Muscle of leg (tissue), 11 donors: ENCODE data around the gene ADARB2. TPM values are rescaled to one million over a fixed set of nuclear protein-coding genes. Genes with fewer than 3 reads are reported as not detected.

Source experiments
- DNase-seq: peaks from one replicate; pipeline ENCODE4 v3.0.0; 2013
- H3K27ac ChIP-seq: one replicate; pipeline ENCODE4 v1.5.1; 2013; ENCODE audit warnings: mild to moderate bottlenecking, low read length, control low read depth
- H3K27me3 ChIP-seq: one replicate; pipeline ENCODE4 v1.6.1; 2013; ENCODE audit warnings: low read length; ENCODE audit not compliant: control insufficient read depth, insufficient read depth
- H3K36me3 ChIP-seq: one replicate; pipeline ENCODE4 v1.6.1; 2013; ENCODE audit warnings: low read length; ENCODE audit not compliant: control insufficient read depth, insufficient read depth
- H3K4me1 ChIP-seq: one replicate; pipeline ENCODE4 v1.6.1; 2013; ENCODE audit warnings: low read length; ENCODE audit not compliant: control insufficient read depth, insufficient read depth
- H3K4me3 ChIP-seq: one replicate; pipeline ENCODE4 v1.5.1; 2013; ENCODE audit warnings: low read length, control low read depth
- H3K9me3 ChIP-seq: replicated peaks from 2 replicates; pipeline ENCODE4 v1.6.1; 2013; ENCODE audit warnings: low read depth, low read length; ENCODE audit not compliant: control insufficient read depth
- WGBS: methylation state at CpG from one replicate; pipeline ENCODE4 v1.1.5; 2013; ENCODE audit warnings: missing lambda C conversion rate; ENCODE audit not compliant: insufficient coverage; 5-methylcytosine and 5-hydroxymethylcytosine counted together
- polyA plus RNA-seq, 8 donors: library from polyadenylated mRNA; unstranded; fragments of 120-200 nt; gene quantifications; one replicate each; pipeline versions ENCODE4 v1.2.1 to v1.2.3, GENCODE V29; 2013; ENCODE audit warnings: inconsistent platforms in 1 of 8, low replicate concordance in 1 of 8; ENCODE audit not compliant: insufficient read length in 8 of 8, insufficient read depth in 1 of 8
- total RNA-seq: library from RNA; stranded (reverse); fragments of 120-200 nt; gene quantifications from one replicate; pipeline ENCODE4 v1.2.4, GENCODE V29; 2013

The ADARB2 gene
- total and polyA plus RNA-seq, 9 donors = 0.13 to 0.38 (median 0.23) TPM

DNA sequence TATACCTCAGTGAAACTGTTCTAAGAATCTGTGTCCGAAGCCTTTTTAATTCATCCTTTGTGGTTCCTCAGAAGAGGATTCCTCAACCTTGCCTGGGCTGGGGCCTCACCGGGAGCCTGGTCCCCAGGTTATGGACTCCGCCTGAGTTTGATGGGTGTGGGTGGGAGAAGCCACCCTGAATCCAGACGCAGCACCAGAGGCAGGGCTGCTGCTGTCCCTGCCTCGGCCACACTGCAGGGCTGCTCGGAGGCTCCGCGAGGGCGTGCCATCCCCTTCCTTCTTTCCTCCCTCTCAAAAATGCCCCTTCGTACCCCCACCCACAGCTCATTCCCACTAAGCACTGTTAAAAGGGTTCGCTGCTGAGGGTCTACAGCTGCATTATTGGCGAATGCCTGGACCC lies 146.3 kb downstream of the ADARB2 start:
- Histone ChIP-seq H3K27me3 (peaks cover 2% of the 10 kb centered on the region), H3K27ac (no peak overlapping the region), H3K4me3 (no peak overlapping the region), H3K9me3 (no peaks in the 10 kb centered on the region), H3K4me1 (no peaks in the 10 kb centered on the region), H3K36me3 (no peaks in the 10 kb centered on the region)
- DNase-seq = no peak
- 76% methylated on average over 6 of the region's 12 CpGs for WGBS

- Histone ChIP-seq H3K9me3 (no peaks in the 10 kb centered on the region), H3K4me1 (no peaks in the 10 kb centered on the region)
- WGBS = 96% methylated on average over 16 of the region's 17 CpGs
These were observed 148.1 kb downstream of the ADARB2 start for GRCh38 chr10:1589257-1589656.

GRCh38 chr10:1582739-1583138 lies 154.6 kb downstream of the ADARB2 start:
- Histone ChIP-seq H3K36me3 (no peaks in the 10 kb centered on the region), H3K27ac (no peak overlapping the region), H3K4me1 (no peaks in the 10 kb centered on the region), H3K4me3 (no peak overlapping the region), H3K27me3 (no peaks in the 10 kb centered on the region), H3K9me3 (no peaks in the 10 kb centered on the region)
- WGBS = 66% methylated on average over 2 of the region's 4 CpGs
- no peak for DNase-seq

More at GRCh38 chr10:1589257-1589656, 148.1 kb downstream of the ADARB2 start:
- H3K27me3 ChIP-seq = peaks cover 2% of the 10 kb centered on the region
- H3K27ac ChIP-seq = no peak overlapping the region
- no peaks in the 10 kb centered on the region for H3K36me3 ChIP-seq
- H3K4me3 ChIP-seq = no peak overlapping the region
- no peak for DNase-seq

DNA sequence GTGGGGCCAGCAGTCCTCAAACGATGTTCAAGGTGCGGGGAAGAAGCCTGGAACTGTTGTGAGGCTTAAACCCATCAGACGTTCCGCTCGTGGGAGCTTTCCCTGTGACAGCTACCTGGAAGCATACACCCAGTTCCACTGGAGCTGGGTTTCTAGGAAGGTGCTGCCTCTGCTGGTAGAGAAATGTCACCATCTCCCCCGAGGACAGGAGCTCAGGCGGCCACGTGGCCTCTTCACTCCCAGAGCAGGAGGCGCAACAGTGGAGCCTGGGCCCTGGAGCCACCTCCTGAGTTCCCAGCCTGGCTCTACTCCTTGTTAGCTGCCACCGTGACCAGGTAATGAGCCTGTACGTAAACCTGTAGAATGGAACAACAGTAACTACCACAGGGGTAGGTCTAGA lies 156.1 kb downstream of the ADARB2 start:
- Histone ChIP-seq H3K36me3 (no peaks in the 10 kb centered on the region), H3K4me1 (no peaks in the 10 kb centered on the region), H3K27ac (no peak overlapping the region), H3K4me3 (no peak overlapping the region), H3K27me3 (no peaks in the 10 kb centered on the region), H3K9me3 (no peaks in the 10 kb centered on the region)
- WGBS = 56% methylated on average over 9 of the region's 11 CpGs
- DNase-seq = no peak

DNA sequence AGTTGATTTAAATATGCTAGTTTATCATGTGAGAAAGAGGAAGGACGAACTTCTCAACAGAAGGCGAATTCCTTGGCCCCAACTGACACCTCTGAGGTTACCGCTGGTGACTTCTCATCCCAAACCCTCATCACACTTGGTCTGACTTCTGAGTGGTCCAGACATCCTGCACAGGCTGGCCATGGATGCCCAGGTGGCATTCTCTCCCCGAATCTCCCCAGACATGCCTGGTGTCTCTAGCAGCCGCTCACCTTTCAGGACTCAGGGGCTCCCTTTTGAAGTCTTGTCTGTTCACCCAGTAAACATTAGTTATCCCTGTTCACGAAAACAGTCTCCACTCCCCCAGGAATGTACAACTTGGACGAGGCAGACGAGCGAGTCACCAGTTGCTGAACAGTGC lies 157.7 kb downstream of the ADARB2 start:
- Histone ChIP-seq H3K27ac (no peak overlapping the region), H3K9me3 (no peaks in the 10 kb centered on the region)

DNA sequence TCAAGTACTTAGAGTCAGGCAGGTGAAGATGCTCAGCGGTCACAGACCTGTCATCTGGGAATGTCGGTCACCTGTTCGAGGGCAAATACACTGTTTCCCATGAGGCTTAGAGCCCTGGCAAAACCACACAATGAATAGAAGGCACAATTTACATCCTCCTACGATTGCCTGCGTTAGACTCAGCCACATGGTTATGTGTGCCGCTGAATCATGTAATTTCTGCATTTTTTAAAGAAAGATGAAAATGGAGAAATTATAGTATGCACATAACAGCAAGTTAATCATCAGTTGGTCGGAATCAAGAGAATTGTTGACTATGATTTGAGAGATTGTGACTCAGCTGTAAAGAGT lies 158.2 kb downstream of the ADARB2 start:
- 89% methylated on average over 3 of the region's 7 CpGs for WGBS
- Histone ChIP-seq H3K27me3 (no peaks in the 10 kb centered on the region), H3K27ac (no peak overlapping the region), H3K36me3 (no peaks in the 10 kb centered on the region), H3K9me3 (no peaks in the 10 kb centered on the region), H3K4me3 (no peak overlapping the region), H3K4me1 (no peaks in the 10 kb centered on the region)
- no peak for DNase-seq

More for the DNA sequence above, 157.7 kb downstream of the ADARB2 start:
- Histone ChIP-seq H3K36me3 (no peaks in the 10 kb centered on the region), H3K4me3 (no peak overlapping the region), H3K4me1 (no peaks in the 10 kb centered on the region), H3K27me3 (no peaks in the 10 kb centered on the region)
- whole genome bisulfite sequencing = 61% methylated on average over 4 of the region's 9 CpGs
- DNase-seq = no peak

DNA sequence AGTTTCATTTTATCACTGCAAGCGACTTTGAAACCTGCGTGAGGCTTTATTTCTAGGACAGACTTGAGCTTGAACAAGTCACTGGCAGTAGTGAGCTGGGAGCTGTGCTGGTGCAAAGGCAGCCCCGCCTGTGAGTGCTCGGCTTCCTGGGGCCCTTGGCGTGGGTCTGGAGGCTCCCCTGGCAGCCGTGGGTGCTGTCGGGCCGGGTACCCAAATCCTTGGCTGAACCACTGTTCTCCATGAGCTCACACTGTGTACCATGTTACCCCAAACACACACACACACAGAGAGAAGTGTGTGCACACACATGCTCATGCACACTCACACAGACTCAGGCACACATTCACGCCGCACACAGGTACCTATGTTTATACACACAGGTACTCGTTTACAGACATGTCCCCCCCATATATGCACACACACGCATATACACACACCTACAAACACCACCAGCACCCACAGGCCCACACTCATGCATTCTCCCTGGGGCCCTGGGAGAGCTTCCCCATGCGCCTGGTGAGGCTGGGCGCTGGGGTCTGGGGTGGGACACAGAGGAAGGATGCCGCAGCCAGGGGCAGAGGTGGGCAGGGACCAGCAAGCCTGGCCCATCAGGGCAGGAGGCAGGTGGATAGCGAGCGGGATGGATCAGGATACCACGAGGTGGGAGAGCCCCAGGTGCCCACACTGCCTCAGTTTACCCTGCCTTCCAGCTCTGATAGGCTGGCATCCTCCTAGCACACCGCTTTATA lies 158.8 kb downstream of the ADARB2 start:
- Histone ChIP-seq H3K27ac (no peak overlapping the region), H3K4me3 (no peak overlapping the region), H3K4me1 (no peaks in the 10 kb centered on the region), H3K27me3 (no peaks in the 10 kb centered on the region), H3K36me3 (no peaks in the 10 kb centered on the region), H3K9me3 (no peaks in the 10 kb centered on the region)
- WGBS = 91% methylated on average over 12 of the region's 19 CpGs
- no peak for DNase-seq

DNA sequence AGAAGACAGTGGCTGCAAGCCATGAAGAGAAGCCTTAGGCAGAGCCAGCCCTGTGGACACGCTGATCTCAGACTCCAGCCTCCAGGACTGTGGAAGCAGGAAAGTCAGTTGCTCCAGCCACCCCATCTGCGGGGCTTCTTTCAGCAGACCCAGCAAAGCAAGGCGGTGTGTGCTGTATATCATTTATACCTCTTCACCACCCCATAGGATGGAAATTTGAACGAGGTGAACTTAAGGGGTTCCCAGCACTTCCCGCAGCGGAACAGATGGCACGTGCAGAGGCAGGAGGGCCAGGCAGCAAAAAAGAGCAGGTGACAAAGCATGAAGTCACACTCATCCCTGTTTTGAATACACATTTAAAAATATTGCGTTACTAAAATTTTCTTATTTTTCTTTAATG lies 159.4 kb downstream of the ADARB2 start:
- 55% methylated on average over 2 of the region's 8 CpGs for WGBS
- no peaks in the 10 kb centered on the region for H3K36me3 ChIP-seq
- H3K4me3 ChIP-seq = no peak overlapping the region
- DNase-seq = no peak
- no peaks in the 10 kb centered on the region for H3K9me3 ChIP-seq
- no peaks in the 10 kb centered on the region for H3K4me1 ChIP-seq
- H3K27ac ChIP-seq = no peak overlapping the region
- H3K27me3 ChIP-seq = no peaks in the 10 kb centered on the region

DNA sequence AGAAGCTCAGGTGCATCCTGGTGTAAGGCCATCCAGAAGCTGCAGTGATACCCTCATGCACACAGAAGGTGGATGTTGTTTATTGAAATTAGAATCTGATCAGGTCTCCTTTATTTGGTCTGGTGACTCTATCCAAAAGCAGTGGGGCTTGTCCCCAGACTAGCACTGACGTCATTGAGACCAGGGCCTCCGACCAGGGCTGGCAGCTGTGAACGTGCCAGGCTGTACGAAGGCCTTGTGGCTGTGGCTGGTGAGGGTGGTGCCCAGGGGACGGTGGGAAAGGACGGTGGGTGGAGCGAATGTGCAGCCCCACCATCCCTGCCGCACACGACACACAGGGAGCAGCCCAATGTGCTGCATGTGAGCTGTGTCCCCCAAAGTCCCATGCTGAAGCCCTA lies 160.0 kb downstream of the ADARB2 start:
- Histone ChIP-seq H3K27ac (no peak overlapping the region), H3K4me1 (no peaks in the 10 kb centered on the region), H3K4me3 (no peak overlapping the region), H3K36me3 (no peaks in the 10 kb centered on the region), H3K27me3 (no peaks in the 10 kb centered on the region), H3K9me3 (no peaks in the 10 kb centered on the region)
- 89% methylated on average over 6 of the region's 9 CpGs for WGBS
- no peak for DNase-seq

DNA sequence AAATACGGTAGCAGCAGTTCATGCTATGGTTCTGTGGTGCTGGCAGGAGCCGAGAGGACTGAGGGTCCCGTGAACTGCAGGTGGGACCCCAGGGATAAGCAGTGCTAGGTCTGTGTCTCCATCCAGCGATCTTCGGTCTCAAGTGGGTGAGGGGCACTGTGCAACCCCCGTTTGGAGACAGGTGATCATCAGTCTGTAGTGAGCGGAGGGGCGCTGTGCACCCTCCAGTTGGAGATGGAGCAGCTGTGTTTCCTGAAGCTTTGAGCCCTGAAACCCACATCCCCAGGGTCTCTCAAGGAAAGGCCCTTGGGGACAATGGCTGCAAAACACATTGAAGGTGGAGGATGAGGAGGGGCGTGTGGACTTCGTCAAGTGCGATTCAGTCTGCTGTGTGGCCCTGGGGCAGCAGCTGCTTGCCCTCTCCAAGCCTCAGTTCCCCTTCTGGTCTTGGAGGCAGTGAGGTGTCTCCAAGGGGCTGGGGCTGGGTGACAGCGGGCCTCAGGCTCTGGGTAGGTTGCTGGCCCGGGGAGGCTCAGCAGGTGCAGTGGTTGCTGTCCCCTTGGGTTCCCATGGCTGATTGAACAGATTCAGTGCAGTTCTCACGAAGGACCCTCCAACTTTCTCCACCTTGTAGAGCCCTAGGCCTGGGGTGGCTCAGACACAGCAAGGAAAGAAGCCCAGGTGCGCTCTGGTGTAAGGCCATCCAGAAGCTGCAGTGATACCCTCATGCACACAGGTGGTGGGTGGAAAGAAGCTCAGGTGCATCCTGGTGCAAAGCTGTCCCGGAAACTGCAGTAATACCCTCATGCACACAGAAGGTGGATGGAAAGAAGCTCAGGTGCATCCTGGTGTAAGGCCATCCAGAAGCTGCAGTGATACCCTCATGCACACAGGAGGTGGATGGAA lies 160.6 kb downstream of the ADARB2 start:
- WGBS = 89% methylated on average over 12 of the region's 16 CpGs
- no peak for DNase-seq
- H3K27ac ChIP-seq = no peak overlapping the region

More for the DNA sequence above, 160.6 kb downstream of the ADARB2 start:
- Histone ChIP-seq H3K36me3 (no peaks in the 10 kb centered on the region), H3K4me1 (no peaks in the 10 kb centered on the region), H3K4me3 (no peak overlapping the region), H3K9me3 (no peaks in the 10 kb centered on the region), H3K27me3 (no peaks in the 10 kb centered on the region)
